Bronchial epithelial cell (primary cell): ENCODE results near the gene TMEM121B. TPM values are rescaled to one million over a fixed set of nuclear protein-coding genes. Genes with fewer than 3 reads are reported as not detected.

Experiments used
- DNase-seq: peaks from one replicate; pipeline ENCODE4 v3.0.0-alpha.2; 2010; ENCODE audit warnings: low read depth
- FAIRE-seq: peaks from 2 replicates; lab custom pipeline; 2011; peaks lifted over from hg19 to GRCh38; lab: Jason Lieb, UNC
- H3K27me3 ChIP-seq: 2 replicates; pipeline ENCODE4 v1.5.1; 2011; ENCODE audit warnings: low read length; ENCODE audit not compliant: control insufficient read depth, insufficient read depth
- H3K36me3 ChIP-seq: 2 replicates; pipeline ENCODE4 v1.5.1; 2011; ENCODE audit warnings: low read length; ENCODE audit not compliant: control insufficient read depth, insufficient read depth
- H3K4me3 ChIP-seq: 2 replicates; pipeline ENCODE4 v1.5.1; 2011; ENCODE audit warnings: mild to moderate bottlenecking, low read depth, low read length, control low read depth
- total RNA-seq: library from RNA; depleted of rRNA; stranded (reverse); fragments of >200 nt; gene quantifications from 2 replicates; pipeline ENCODE4 v1.2.1, GENCODE V29; 2014
- TF ChIP-seq, protein P1 (sequence below): IDR thresholded peaks from 2 replicates; pipeline ENCODE4 v1.5.1; 2011; ENCODE audit warnings: mild to moderate bottlenecking, moderate library complexity, low read length, control low read depth, inconsistent platforms; ENCODE audit not compliant: insufficient read depth, severe bottlenecking

TMEM121B gene
- total RNA-seq, 1 donor from 2014 or later, result not detected

DNA sequence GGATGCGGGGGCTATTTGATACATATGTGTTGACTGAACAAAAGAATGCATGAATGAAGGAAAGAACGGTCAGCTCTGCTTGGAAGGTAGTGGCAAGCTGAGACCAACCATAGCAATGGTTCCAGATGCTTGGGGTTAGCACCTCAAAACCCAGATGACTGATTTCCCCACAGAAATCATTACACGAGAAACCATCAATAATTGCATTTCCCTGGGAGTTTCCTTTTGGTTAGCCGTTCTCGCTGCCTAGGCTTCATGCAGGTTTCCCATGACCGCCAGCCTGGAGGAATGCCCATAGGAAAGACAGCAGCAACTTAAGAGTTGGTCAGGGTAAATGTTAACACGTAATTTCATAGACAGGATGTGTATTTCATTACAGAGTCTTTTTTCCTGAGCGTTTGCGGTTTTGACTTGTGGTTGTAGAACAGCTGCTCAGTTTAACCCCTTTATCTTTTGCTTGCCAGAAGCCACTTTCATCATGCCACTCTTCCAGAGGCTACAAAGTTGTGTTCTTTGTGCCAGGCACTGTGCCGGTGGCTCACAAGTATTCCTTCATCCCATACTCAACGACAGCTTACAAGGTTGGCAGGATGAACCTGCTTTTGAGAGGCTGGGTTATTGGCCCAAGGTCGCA is 33.5 kb downstream of the TMEM121B start:
- TF ChIP-seq, protein P1, sequence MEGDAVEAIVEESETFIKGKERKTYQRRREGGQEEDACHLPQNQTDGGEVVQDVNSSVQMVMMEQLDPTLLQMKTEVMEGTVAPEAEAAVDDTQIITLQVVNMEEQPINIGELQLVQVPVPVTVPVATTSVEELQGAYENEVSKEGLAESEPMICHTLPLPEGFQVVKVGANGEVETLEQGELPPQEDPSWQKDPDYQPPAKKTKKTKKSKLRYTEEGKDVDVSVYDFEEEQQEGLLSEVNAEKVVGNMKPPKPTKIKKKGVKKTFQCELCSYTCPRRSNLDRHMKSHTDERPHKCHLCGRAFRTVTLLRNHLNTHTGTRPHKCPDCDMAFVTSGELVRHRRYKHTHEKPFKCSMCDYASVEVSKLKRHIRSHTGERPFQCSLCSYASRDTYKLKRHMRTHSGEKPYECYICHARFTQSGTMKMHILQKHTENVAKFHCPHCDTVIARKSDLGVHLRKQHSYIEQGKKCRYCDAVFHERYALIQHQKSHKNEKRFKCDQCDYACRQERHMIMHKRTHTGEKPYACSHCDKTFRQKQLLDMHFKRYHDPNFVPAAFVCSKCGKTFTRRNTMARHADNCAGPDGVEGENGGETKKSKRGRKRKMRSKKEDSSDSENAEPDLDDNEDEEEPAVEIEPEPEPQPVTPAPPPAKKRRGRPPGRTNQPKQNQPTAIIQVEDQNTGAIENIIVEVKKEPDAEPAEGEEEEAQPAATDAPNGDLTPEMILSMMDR, result no peak
- DNase-seq (no peak), FAIRE-seq (no peak)
- H3K4me3 ChIP-seq, result no peak overlapping the region
- H3K36me3 ChIP-seq, result no peaks in the 10 kb centered on the region
- no peaks in the 10 kb centered on the region for H3K27me3 ChIP-seq

DNA sequence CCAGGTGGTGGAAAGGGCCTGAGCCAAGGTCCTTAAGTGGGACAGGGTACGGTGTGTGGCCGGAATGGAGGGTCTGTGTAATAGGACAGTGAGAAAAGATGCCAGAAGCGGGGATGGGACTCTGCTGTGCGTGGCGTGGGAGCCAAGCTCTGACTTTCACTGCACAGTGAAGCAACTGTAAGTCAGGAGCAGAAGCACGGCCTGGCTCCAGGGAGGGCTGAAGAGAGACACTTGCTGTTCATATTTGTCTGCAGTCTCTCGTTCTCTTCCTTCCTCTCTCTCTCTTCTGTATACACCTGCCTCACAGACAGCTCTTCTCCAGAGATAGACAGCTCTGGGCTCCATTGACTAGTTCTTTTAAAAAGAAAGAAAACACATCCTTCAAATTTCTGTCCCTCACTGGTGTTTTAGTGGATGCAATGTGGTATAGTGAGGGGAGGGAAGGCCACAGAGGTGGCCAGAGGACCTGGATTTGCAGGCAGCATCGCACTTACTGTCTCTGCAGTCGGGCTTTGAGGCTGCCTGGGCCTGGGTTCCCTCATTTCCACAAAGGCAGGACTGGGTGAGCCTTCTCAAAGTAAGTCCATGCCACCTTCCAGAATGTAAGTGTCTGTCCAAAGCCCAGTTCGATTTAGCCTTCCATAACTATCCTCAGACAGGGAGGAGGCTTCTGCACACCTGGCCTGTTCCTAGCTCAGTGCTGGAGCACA is 34.2 kb downstream of the TMEM121B start:
- DNase-seq, result no peak
- FAIRE-seq, result no peak
- TF ChIP-seq, protein P1, result no peak

DNA sequence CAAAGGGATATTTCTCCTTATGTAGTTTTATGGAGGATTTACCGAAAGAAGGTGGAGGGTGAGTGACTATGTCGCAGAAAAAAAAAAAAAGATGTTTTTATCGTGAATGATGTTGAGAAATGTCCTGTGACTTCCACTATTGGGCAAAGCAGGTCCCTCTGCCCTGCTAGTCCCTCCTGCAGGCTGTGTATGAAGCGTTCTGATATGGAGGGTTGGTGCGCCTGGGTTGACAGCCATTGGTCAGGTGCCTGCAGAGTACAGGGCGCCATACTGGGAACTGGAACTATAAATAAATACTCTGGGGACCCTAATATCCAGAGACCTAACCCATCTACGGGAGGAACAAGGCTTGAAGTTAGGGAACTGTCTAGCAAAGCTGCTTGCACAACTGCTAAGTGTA is 34.9 kb downstream of the TMEM121B start:
- H3K27me3 ChIP-seq, result no peaks in the 10 kb centered on the region
- peak overlapping the region; percentile 98 for H3K4me3 ChIP-seq
- H3K36me3 ChIP-seq, result no peaks in the 10 kb centered on the region
- DNase-seq (no peak), FAIRE-seq (no peak)
- TF ChIP-seq, protein P1, result no peak

More for the DNA sequence above, 34.2 kb downstream of the TMEM121B start:
- Histone ChIP-seq H3K27me3 (no peaks in the 10 kb centered on the region), H3K4me3 (no peak overlapping the region), H3K36me3 (no peaks in the 10 kb centered on the region)

DNA sequence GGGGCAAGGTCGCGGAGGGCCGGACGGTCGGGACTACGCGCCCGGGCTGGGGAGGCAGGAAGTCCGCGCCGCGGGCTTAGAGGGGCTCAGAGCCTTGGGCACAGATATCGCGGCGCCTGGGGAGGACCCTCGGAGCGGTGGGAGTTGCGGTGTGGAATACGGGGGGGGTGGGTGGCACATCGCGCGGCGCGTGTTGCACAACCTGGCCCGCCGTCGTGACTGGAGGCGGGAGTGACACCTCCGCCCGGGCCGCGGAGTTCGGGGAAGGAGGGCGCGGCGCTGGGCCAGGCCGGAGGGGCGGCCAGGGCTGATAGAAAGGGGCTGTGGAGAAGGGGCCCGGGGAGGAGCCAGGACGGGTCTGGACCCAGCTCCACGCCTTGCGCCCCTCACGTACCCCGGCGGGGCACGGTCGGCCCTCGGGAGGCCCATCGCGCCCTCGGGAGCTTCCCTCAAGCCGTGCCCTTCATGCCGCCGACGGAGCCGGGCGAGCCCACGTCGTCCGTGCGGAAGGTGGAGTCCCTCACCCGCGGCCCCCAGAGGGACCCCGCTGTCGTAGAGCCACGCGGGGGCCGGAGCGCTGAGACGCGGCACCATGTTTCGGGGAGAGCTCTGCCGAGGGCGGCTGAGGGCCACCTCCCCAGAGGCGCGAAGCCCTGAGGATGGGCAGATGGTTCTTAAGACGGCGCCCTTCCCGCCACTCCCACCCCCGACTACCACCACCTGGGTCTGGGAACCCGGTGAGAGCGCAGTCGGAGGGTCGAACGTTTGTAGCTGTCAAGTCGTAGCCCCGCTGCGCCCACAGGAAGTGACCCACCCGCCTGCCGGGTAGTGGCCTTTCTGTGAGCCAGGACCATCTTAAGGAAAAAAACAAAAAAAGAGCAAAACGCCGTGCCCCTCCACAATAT is 35.6 kb downstream of the TMEM121B start:
- Histone ChIP-seq H3K4me3 (peak overlapping the region; percentile 98), H3K27me3 (no peaks in the 10 kb centered on the region), H3K36me3 (no peaks in the 10 kb centered on the region)
- TF ChIP-seq, protein P1, result no peak
- DNase-seq (no peak), FAIRE-seq (no peak)

DNA sequence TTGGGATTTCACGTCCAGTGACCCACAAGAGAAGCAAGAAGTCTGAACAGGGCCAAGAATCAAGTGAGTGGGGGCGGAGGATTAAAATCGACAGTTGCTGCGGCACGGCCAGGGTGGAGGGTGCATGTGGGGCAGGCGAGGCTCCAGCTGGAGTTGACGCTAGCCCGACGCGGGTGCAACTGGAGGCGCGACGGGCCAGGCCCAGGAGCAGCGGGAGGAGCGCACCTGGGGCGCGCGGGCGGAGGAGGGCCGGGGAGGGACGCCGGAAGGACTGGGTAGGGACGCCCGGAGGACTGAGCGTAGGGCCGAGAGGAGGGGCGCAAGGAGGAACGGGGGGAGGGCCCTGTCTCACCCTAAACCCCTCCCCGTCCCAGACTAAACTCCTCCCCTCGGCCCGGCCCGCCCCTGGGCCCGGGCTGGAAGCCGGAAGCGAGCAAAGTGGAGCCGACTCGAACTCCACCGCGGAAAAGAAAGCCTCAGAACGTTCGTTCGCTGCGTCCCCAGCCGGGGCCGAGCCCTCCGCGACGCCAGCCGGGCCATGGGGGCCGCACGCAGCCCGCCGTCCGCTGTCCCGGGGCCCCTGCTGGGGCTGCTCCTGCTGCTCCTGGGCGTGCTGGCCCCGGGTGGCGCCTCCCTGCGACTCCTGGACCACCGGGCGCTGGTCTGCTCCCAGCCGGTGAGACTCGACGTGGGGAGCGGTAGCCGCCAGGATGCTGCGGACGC is 36.4 kb downstream of the TMEM121B start, which contains the start of gene IL17RA:
IL17RA (plus strand) TSS at position 447 of the 723 bp plus-strand sequence; CDS start at position 539, 92 bp downstream.
- peak within 1 kb of the TSS; percentile 98 for H3K4me3 ChIP-seq
- DNase-seq (peak; percentile 74), FAIRE-seq (no peak)
- H3K27me3 ChIP-seq, result no peaks in the 10 kb centered on the region
- TF ChIP-seq, protein P1, result no peak
- no peaks in the 10 kb centered on the region for H3K36me3 ChIP-seq
